ENCODE data around the gene TSHR.
A peak's percentile ranks its signal among the peaks of the same experiment; 100 is the strongest.

The TSHR gene

GRCh38 chr14:80987235-80988032, 32.0 kb downstream of the TSHR start:
- H3K36me3 ChIP-seq (ENCODE audit: control insufficient read depth, insufficient read depth, low read length) = no peaks in the 10 kb centered on the region
- no peak overlapping the region for H3K4me3 ChIP-seq (replicated peaks; ENCODE audit: low read depth, low read length)
- DNase-seq (ENCODE audit: extremely low read depth, insufficient read length) = no peak
- peak; percentile 91 for TF ChIP-seq CTCF (IDR thresholded peaks at IDR 0.05; ENCODE audit: insufficient read depth, low read length, poor library complexity, severe bottlenecking)
- no peaks in the 10 kb centered on the region for H3K27me3 ChIP-seq (replicated peaks; ENCODE audit: control insufficient read depth, insufficient read depth, low read length)

GRCh38 chr14:80988192-80988591, 32.8 kb downstream of the TSHR start:
- H3K36me3 ChIP-seq (ENCODE audit: control insufficient read depth, insufficient read depth, low read length) = no peaks in the 10 kb centered on the region
- no peak for DNase-seq (ENCODE audit: extremely low read depth, insufficient read length)
- no peaks in the 10 kb centered on the region for H3K27me3 ChIP-seq (replicated peaks; ENCODE audit: control insufficient read depth, insufficient read depth, low read length)
- H3K4me3 ChIP-seq (replicated peaks; ENCODE audit: low read depth, low read length) = no peak overlapping the region
- no peak for TF ChIP-seq CTCF (IDR thresholded peaks at IDR 0.05; ENCODE audit: insufficient read depth, low read length, poor library complexity, severe bottlenecking)

- DNase-seq (ENCODE audit: extremely low read depth, insufficient read length) = no peak
- Histone ChIP-seq H3K27me3 (replicated peaks; ENCODE audit: control insufficient read depth, insufficient read depth, low read length) (no peaks in the 10 kb centered on the region), H3K36me3 (ENCODE audit: control insufficient read depth, insufficient read depth, low read length) (no peaks in the 10 kb centered on the region), H3K4me3 (replicated peaks; ENCODE audit: low read depth, low read length) (no peak overlapping the region)
- TF ChIP-seq CTCF (IDR thresholded peaks at IDR 0.05; ENCODE audit: insufficient read depth, low read length, poor library complexity, severe bottlenecking) = no peak
These were observed 33.5 kb downstream of the TSHR start for GRCh38 chr14:80988735-80989429.

GRCh38 chr14:80992580-80992979, 37.2 kb downstream of the TSHR start:
- no peak overlapping the region for H3K4me3 ChIP-seq (replicated peaks; ENCODE audit: low read depth, low read length)
- no peak for TF ChIP-seq CTCF (IDR thresholded peaks at IDR 0.05; ENCODE audit: insufficient read depth, low read length, poor library complexity, severe bottlenecking)
- H3K36me3 ChIP-seq (ENCODE audit: control insufficient read depth, insufficient read depth, low read length) = no peaks in the 10 kb centered on the region
- no peak for DNase-seq (ENCODE audit: extremely low read depth, insufficient read length)
- no peaks in the 10 kb centered on the region for H3K27me3 ChIP-seq (replicated peaks; ENCODE audit: control insufficient read depth, insufficient read depth, low read length)

- peak; percentile 67 for TF ChIP-seq CTCF (IDR thresholded peaks at IDR 0.05; ENCODE audit: insufficient read depth, low read length, poor library complexity, severe bottlenecking)
- H3K27me3 ChIP-seq (replicated peaks; ENCODE audit: control insufficient read depth, insufficient read depth, low read length) = no peaks in the 10 kb centered on the region
- no peaks in the 10 kb centered on the region for H3K36me3 ChIP-seq (ENCODE audit: control insufficient read depth, insufficient read depth, low read length)
- H3K4me3 ChIP-seq (replicated peaks; ENCODE audit: low read depth, low read length) = no peak overlapping the region
- DNase-seq (ENCODE audit: extremely low read depth, insufficient read length) = peak; percentile 4
These were observed 40.9 kb downstream of the TSHR start for GRCh38 chr14:80996049-80996901.
